DMS 273 (cell line): Measurements from ENCODE around the gene MYB.
"Not testable (repeated sequence)": the region's sequence is repeated elsewhere in the genome, so short reads cannot be mapped to it uniquely, and the experiment has no call there.

Experiments used
- DNase-seq: peaks from one replicate; lab custom pipeline; 2025; ENCODE audit not compliant: unreplicated experiment; lab: John Stamatoyannopoulos, UW

Gene MYB

DNA sequence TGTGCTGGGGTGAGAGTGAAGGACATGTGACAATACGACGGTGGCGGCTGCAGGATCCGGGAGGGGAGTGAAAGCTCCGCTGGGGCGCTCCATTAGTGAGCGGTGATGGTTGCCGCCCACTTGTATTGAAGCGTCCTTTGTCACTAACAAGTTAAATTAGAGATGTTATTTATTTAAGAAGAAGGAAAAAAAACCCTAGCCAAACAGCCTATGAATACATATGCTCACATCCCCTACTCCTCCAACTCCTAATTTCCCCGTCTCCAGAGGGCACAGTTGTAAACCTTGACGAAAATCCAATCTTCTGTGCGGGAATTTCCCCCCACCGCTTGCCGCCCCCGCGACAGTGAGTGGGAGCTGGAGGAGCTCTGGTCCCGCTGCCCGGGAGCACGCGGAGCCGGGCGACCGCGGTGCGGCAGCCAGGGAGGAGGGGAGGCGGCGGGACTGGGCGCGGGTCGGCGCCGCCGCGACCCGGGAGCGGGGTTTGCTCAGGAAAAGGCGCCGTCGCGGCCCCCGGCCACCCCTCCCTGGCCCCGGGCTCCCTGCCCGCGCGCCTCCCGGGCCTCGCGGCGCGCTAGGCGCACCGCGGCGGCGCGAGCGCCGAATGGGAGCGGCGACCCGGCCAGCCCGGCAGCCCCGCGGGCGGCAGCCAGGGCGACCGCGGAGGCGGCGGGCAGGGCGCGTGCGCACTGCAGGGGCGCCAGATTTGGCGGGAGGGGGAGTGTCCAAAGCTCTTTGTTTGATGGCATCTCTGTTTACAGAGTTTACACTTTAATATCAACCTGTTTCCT is at the start of gene MYB:
Gene MYB (plus strand): TSS at position 767 of the 791 bp plus-strand sequence. CDS start 206 bp downstream, outside the sequence.
- DNase-seq: peak; percentile 93

GRCh38 chr6:135132776-135133175 is 48.3 kb upstream of the MYB start:
- DNase-seq: no peak

DNA sequence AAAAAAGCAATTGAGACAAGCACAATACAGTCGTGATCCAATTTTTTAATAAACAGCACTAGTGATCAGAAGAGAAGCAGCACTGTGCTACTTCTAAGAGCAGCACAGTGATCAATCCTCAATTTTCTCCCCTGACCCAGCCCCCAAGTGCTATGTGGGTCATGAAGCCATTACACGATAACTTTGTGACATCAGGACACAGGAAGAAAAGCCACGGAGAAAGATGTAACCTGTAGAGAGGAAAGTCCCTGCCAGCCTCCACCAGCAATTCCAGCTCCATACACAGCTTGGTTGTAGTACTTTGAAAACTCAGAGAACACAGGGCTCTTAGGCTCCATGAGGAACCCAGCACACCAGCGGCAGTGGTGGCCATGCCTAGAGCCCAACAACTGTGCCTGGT is 45.3 kb upstream of the MYB start:
- no peak for DNase-seq

DNA sequence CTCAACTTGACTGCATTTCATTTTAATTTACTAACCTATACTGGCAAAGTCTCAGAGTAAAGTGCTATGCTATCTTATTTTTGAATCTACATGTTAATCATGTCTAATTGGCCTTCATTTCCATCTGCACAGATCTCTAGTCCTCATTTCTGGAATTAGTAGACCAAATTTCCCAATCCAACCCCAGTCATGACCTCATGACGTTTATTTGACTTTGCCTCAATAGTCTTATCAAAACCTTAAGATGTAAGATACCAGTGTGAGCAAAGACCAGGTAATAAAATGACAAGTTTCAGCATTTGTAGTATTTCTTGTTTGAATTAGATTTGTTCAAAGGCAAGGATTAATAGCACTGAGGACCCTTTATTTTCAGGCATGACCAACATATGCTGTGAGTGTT is 43.3 kb upstream of the MYB start:
- DNase-seq: no peak

DNA sequence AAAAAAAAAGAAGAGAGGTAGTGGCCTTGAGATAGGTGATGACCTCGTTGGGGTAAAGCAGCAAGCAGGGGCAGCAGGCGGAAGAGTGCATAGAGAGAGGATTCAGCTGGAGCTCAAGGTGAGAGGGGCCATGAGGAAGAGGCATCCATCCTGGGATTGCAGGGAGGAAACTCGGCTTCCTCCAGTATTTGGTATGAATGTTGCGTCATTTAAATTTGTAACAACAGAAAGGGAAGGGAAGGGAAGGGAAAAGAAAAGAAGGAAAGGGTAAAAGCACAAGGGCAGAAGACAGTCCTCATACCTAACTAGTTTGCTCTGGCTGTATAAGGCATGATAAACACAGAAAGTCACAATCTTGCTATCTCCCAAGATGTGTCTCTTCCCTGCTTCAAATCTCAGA is 39.9 kb upstream of the MYB start:
- no peak for DNase-seq

- DNase-seq: no peak
Measured at GRCh38 chr6:135141728-135142127, 39.4 kb upstream of the MYB start.

DNA sequence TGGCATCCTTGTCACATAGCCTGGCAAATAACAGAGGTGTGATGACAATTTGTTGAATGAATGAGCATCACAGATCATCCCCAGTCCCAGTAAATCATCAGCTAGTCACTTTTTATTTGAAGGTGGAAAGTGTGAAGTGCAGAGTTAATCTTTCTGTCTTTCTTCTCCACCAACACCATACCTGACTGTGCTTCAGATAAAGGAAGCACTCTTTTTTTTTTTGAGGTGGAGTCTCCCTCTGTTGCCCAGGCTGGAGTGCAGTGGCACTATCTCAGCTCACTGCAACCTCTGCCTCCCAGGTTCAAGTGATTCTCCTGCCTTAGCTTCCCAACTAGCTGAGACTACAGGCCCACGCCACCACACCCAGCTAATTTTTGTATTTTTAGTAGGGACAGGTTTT is 38.9 kb upstream of the MYB start:
- not testable (repeated sequence) for DNase-seq

DNA sequence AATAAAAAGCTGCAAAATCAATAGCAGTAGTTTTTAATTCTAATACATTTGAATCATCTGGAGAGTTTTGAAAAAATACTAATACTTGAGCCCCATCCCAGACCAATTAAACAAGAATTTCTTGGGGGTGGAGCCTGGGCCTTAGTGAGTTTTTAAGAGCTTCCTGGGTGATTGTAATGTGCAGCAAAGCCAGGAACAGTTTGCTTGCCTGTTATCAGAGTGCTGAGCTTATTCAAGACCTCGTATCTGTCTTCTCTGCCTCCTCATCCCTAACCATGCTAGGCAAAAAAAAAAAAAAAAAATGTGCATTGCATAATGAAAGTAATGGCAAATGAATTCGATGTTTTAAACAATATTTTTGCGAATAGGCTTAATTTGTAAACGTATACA is 36.4 kb upstream of the MYB start:
- no peak for DNase-seq

- DNase-seq: peak; percentile 55
Measured at GRCh38 chr6:135145063-135145800, 35.9 kb upstream of the MYB start.

- DNase-seq: no peak
Measured at GRCh38 chr6:135146162-135146934, 34.8 kb upstream of the MYB start.

- no peak for DNase-seq
Measured at GRCh38 chr6:135147637-135148592, 33.2 kb upstream of the MYB start.

GRCh38 chr6:135148889-135149288 is 32.2 kb upstream of the MYB start:
- no peak for DNase-seq

DNA sequence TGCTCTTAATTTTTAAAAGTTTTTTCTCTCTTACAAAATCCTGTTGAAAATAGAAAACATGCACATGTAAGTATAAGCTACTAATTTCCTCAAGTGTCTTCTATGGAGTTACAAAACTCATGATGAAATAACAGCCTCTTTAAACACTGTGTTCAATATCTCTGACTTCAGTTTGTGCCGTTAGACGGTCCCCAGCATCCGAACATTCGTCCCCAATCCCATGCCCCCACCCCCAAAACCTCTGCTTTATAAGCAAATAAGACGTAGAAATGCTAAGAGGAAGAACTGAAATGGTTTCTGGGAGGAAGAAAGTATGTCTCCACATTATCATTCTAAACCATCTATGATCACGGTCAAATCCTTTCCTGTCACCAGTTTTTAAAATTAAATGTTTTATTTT is 31.7 kb upstream of the MYB start:
- DNase-seq: no peak

- not testable (repeated sequence) for DNase-seq
Measured at GRCh38 chr6:135150481-135150880, 30.6 kb upstream of the MYB start.

- not testable (repeated sequence) for DNase-seq
Measured at GRCh38 chr6:135154125-135154524, 27.0 kb upstream of the MYB start.

DNA sequence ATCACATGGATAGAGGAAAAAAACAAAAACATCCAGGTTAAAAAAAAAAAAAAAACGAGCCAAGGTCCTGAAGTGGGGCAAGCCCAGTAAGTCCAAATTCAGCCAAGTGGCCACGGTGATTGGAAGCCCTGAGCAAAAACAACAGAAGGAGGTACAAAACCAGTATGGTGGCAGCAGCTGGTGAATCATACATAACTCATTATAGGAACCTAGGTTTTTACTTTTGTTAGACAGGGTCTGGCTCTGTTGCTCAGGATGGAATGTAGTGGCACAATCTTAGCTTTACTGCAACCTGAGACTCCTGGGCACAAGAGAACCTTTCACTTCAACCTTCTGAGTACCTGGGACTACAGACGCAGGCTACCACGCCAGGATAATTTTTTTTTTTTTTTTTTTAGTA is 22.7 kb upstream of the MYB start:
- DNase-seq: no peak

DNA sequence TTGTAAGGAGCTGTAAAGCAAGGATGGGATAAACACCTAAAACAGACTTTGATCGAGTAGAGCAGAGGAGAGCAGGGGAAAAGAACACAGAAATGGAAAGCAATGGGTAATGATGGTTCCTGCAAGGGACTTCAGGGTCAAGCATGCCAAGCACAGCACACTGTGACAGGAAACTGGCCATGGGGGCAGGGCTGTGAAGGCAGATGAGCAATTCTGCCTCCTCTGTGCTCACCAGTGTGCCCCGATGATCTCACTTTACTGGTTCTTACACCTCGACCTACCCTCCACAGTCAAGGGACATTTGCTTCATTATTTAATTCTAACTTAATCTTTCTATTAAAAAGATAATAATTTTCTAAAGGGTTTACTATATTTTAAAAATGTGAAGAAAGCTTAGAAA is 21.6 kb upstream of the MYB start:
- DNase-seq: no peak

DNA sequence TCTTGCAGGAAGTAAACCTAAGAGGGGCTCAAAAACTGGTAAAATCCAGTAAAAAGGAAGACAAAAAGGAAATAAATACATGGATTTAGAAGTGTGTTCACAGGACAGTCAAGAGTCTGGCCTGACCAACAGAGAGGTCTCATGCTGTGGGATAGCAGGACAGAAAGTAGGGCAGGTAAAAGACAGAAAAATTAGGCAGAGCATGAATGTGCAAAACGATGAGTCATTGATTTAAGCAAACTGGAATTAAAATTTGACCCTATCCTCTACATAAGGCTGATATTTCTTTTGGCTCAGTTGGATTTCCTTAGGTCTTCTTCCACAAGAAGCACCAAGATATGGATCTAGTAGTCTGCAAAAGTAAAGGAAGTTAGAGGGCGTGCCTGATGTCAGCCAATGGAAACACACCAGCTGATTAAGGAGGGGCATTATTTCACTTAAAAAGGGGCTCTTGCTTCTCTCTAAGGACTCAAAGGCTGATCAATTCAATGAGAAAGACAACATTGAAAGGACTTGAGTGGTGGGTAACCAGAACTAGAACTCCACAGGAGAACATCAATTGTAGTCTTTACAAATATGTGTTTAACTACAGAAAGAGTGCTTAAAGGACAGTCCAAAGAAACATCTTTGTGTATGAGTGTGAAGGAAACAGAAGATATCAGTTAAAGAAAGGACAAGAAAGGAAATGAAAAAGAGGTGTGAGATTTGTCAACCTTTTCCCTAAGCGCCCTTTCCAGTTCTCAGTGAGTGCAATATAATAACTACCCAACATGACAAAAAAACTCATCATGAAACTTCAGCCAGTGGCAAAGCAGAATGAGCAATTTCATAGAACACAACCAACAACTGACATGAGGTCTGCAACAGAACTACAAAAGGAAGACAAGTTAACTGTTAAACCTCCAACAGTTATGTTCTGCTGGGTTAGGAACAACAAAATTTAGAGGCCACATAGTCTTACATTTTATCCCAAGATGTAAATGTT is 19.4 kb upstream of the MYB start:
- DNase-seq: no peak

DNA sequence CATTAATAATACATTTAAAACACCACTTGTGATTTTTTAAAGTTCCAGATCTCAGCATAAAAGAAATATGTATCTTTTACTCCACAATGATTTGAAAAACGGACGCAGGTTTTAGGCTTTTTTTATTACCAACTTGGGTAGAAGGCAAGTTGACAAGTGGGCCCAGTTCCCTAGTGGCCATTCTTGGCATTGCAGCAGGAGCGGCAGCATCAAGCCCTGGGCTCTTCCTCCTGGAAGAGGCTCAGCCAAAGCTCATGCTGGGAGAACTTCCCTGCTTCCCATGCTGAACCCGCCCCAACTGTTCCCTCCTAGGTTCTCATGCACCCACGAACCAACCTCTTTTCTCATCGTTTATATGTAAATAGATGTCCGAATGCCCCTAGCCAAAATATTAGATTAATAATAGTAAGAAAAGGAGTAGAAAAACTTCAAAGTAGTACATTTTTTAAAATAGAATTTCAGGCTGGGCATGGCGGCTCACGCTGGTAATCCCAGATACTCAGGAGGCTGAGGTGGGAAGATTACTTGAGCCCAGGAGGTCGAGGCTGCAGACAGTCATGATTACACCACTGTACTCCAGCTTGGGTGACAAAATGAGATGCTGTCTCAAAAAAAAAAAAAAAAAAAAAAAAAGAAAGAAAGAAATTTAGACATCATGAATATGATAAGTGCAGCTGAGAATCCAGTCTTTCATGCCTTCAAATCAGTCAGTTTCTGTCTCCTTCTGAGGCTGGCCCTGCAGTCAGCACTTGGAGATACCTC is 18.2 kb upstream of the MYB start:
- DNase-seq: peak; percentile 82
